22Rv1 (cell line): Measurements from ENCODE around the gene CPNE5.

Source experiments
- CTCF ChIP-seq: fragments of 450-650 bp; IDR thresholded peaks from 2 replicates; pipeline ENCODE4 v1.5.1; 2017; ENCODE audit warnings: mild to moderate bottlenecking
- ZFX ChIP-seq: fragments of 450-650 bp; IDR thresholded peaks from 2 replicates; pipeline ENCODE4 v1.6.1; 2017; ENCODE audit warnings: antibody characterized with exemption, borderline replicate concordance

- TF ChIP-seq CTCF (no peak), ZFX (no peak)
These were observed 45.1 kb downstream of the CPNE5 start for GRCh38 chr6:36793913-36794712.
